ENCODE results near the gene POLR2J.

POLR2J gene

GRCh38 chr7:102472126-102473041 is 6.3 kb downstream of the POLR2J start:
- TF ChIP-seq, protein P1, sequence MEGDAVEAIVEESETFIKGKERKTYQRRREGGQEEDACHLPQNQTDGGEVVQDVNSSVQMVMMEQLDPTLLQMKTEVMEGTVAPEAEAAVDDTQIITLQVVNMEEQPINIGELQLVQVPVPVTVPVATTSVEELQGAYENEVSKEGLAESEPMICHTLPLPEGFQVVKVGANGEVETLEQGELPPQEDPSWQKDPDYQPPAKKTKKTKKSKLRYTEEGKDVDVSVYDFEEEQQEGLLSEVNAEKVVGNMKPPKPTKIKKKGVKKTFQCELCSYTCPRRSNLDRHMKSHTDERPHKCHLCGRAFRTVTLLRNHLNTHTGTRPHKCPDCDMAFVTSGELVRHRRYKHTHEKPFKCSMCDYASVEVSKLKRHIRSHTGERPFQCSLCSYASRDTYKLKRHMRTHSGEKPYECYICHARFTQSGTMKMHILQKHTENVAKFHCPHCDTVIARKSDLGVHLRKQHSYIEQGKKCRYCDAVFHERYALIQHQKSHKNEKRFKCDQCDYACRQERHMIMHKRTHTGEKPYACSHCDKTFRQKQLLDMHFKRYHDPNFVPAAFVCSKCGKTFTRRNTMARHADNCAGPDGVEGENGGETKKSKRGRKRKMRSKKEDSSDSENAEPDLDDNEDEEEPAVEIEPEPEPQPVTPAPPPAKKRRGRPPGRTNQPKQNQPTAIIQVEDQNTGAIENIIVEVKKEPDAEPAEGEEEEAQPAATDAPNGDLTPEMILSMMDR (IDR thresholded peaks at IDR 0.05; ENCODE audit: borderline replicate concordance, insufficient read depth, low read depth, low read length) = no peak

DNA sequence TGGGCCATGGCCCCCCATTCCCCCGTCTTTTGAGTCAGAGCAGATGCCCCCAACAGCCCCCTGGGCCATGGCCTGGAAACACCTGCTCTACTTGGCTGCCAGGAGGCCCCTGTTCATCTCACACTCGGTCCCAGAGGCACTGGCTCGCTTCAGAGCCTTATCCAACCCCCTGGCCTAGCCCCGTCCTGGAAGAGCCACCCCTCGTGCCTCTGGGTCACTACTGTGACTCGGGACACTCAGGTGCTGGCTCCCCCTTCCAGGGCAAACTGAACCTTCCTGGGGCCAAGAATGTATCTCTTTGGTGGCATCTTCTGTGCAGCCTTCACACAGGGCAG is 7.0 kb downstream of the POLR2J start:
- H3K4me3 ChIP-seq (ENCODE audit: low read depth, low read length) = no peak overlapping the region
- TF ChIP-seq, protein P1 (IDR thresholded peaks at IDR 0.05; ENCODE audit: borderline replicate concordance, insufficient read depth, low read depth, low read length) = no peak

More at GRCh38 chr7:102472126-102473041, 6.3 kb downstream of the POLR2J start:
- H3K4me3 ChIP-seq (ENCODE audit: low read depth, low read length) = no peak overlapping the region

DNA sequence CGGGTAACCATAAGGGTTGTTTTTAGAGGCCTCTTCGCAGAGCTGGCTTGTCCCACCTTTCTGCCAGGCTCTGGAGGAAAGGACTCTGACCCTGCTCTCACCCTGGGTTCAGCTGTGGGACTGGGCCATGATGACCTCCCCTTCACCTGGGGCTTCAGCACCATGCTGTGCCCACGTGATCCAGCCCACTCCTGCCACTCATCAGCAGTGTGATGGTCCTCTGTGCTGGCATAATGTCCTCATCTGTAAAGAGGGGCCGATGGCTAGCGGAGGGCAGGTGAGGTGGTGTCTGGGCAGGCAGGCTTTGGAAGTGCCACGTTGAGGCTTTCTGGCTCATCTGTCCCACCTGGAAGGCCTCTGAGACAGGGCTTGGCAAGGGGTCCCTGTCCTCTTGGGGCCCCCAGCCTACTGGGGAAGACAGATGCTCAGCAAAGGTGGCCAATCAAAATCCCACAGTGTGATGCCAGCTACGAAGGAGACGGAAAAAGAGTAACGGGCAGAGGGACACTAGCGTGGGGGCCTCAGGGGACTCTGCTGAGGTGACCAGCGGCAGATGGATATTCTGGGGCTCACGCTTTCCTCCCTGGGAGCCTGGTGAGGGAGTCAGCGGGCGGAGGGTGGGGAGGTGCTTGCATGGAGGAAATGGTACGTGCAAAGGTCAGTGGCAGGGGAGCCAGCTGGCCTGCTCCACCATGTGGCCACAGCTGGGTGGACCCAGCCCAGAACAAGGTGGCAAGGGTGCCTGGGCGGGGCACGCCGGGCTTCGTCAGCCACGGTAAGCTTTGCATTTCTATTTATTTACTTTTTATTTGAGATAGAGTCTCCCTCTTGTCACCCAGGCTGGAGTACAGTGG is 8.5 kb downstream of the POLR2J start:
- H3K4me3 ChIP-seq (ENCODE audit: low read depth, low read length) = no peak overlapping the region
- TF ChIP-seq, protein P1 (IDR thresholded peaks at IDR 0.05; ENCODE audit: borderline replicate concordance, insufficient read depth, low read depth, low read length) = no peak

DNA sequence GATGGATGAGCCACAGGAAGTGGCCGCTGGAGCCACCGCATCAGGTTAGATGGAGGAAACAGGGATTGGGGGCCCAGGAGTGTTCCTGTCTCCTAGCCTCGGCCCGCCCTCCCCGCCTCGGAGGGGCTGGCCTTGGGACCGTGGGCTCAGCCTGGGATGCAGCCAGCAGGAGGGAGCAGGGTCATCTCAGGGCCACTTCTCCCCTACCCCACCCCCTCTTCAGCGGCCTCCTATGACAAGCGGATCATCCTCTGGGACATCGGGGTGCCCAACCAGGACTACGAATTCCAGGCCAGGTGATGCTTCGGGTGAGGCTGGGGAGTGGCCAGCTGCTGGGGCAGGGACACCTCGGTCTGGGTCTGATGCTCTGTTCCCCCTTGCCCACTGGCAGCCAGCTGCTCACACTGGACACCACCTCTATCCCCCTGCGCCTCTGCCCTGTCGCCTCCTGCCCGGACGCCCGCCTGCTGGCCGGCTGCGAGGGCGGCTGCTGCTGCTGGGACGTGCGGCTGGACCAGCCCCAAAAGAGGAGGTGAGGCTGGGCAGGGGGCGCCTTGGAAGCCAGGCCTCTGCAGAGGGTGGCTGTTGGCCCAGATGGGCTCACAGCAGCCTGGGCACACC is 9.3 kb downstream of the POLR2J start:
- no peak overlapping the region for H3K4me3 ChIP-seq (ENCODE audit: low read depth, low read length)
- TF ChIP-seq, protein P1 (IDR thresholded peaks at IDR 0.05; ENCODE audit: borderline replicate concordance, insufficient read depth, low read depth, low read length) = no peak

DNA sequence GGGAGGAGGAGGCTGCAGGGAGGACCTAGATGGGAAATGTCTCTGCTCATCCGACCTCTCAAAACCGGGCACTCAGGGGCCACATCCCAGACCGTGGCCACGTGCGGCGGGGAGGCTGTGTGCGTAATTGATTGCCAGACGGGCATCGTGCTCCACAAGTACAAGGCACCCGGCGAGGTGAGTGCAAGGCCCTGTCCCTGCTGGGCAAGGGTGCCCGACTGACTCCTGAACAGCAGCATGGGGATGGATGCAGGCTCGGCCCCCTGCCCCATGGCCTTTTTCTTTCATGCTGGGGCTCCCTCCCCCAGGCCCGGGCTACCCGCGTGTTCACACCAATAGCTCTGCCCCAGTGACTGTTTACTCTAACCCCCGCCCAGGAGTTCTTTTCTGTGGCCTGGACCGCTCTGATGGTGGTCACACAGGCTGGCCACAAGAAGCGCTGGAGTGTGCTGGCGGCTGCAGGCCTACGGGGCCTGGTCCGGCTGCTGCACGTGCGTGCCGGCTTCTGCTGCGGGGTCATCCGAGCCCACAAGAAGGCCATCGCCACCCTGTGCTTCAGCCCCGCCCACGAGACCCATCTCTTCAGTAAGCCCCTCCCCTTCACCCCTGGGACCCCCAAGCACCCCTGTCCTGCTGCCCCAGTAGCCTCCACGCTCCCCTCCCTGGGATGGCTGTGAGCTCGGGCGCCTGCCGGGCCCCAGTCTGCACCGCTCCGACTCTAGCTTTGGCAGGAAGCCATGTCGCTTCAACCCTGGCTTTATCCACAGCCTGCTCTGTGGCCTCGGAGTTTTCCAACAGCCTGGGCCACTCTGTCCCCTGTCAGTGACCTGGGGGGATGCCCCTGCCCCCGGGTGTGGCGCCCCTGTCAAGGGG is 10.0 kb downstream of the POLR2J start:
- H3K4me3 ChIP-seq (ENCODE audit: low read depth, low read length) = no peak overlapping the region
- TF ChIP-seq, protein P1 (IDR thresholded peaks at IDR 0.05; ENCODE audit: borderline replicate concordance, insufficient read depth, low read depth, low read length) = no peak

Data from GM12875 (cell line).